Mesothelial cell of epicardium (in vitro differentiated cells): ENCODE measurements around the gene EYS. TPM values are rescaled to one million over a fixed set of nuclear protein-coding genes. Genes with fewer than 3 reads are reported as not detected.
"Not testable (repeated sequence)": the region's sequence is repeated elsewhere in the genome, so short reads cannot be mapped to it uniquely, and the experiment has no call there.

ENCODE experiments used
- DNase-seq, 2 experiments: peaks; one replicate each; pipeline ENCODE4 v3.0.0; 2021; ENCODE audit warnings: low spot score in 2 of 2; ENCODE audit not compliant: unreplicated experiment in 2 of 2
- H3K27ac Mint-ChIP-seq: 2 replicates; pipeline ENCODE4 v1.8.0; 2021; ENCODE audit warnings: mixed read lengths
- H3K27me3 Mint-ChIP-seq: 2 replicates; pipeline ENCODE4 v1.8.0; 2021; ENCODE audit warnings: low read depth, mixed read lengths
- H3K36me3 Mint-ChIP-seq: 2 replicates; pipeline ENCODE4 v1.8.0; 2021; ENCODE audit warnings: mixed read lengths
- H3K4me1 Mint-ChIP-seq: 2 replicates; pipeline ENCODE4 v1.8.0; 2021; ENCODE audit warnings: mixed read lengths
- H3K4me3 Mint-ChIP-seq: 2 replicates; pipeline ENCODE4 v1.8.0; 2021; ENCODE audit warnings: mild to moderate bottlenecking, moderate library complexity, mixed read lengths
- H3K9me3 Mint-ChIP-seq: 2 replicates; pipeline ENCODE4 v1.8.0; 2021; ENCODE audit warnings: mixed read lengths
- CTCF ChIP-seq: fragments of 200-600 bp; sonication (generic); IDR thresholded peaks from one replicate; pipeline ENCODE4 v1.5.0; 2021; ENCODE audit warnings: antibody characterized with exemption; ENCODE audit not compliant: unreplicated experiment
- total RNA-seq: library from RNA; stranded (reverse); gene quantifications from 3 replicates; pipeline ENCODE4 v1.2.1, GENCODE V29; 2021

EYS gene
- total RNA-seq, 1 donor from 2014 or later, result 0.69 TPM

GRCh38 chr6:63839485-63839884 is 1867.5 kb downstream of the EYS start:
- Mint-ChIP-seq H3K36me3 (no peaks in the 10 kb centered on the region), H3K4me1 (peaks cover 1% of the 10 kb centered on the region), H3K9me3 (peaks cover 20% of the 10 kb centered on the region), H3K27me3 (no peaks in the 10 kb centered on the region), H3K27ac (no peak overlapping the region), H3K4me3 (no peak overlapping the region)
- no peak for DNase-seq
- no peak for TF ChIP-seq CTCF

- not testable (repeated sequence) for H3K36me3 Mint-ChIP-seq, H3K27ac Mint-ChIP-seq, H3K4me3 Mint-ChIP-seq, H3K27me3 Mint-ChIP-seq, DNase-seq, H3K4me1 Mint-ChIP-seq
- H3K9me3 Mint-ChIP-seq, result peaks cover 56% of the 10 kb centered on the region
Observed at GRCh38 chr6:63828678-63829077, 1878.3 kb downstream of the EYS start.

GRCh38 chr6:63824722-63825121 is 1882.3 kb downstream of the EYS start:
- no peak overlapping the region for H3K4me3 Mint-ChIP-seq
- no peak for DNase-seq
- no peak for TF ChIP-seq CTCF
- H3K36me3 Mint-ChIP-seq, result no peaks in the 10 kb centered on the region
- H3K4me1 Mint-ChIP-seq, result peaks cover 3% of the 10 kb centered on the region
- H3K9me3 Mint-ChIP-seq, result peaks cover 32% of the 10 kb centered on the region
- H3K27me3 Mint-ChIP-seq, result no peaks in the 10 kb centered on the region
- no peak overlapping the region for H3K27ac Mint-ChIP-seq

DNA sequence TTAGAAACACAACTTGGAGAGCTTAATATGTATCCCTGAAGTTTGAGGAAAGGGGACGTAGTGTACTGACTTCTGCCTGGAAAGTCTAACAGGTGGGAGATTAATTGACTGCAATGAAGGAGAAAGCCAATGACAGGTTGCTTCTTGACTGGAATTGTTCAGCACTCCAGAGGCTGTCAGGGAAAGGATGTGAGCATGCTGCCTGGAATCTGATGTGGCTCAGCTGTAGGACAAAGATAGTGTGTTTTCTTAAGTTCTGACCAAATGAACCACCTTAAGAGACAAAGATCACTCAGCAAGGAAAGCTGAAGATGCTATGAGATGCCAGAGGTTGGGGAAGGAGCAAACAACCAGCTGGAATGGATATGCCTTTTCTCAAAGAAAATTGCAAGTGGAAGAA is 1885.6 kb downstream of the EYS start:
- Mint-ChIP-seq H3K9me3 (peaks cover 10% of the 10 kb centered on the region), H3K36me3 (no peaks in the 10 kb centered on the region), H3K27me3 (no peaks in the 10 kb centered on the region), H3K4me3 (no peak overlapping the region), H3K27ac (no peak overlapping the region), H3K4me1 (peaks cover 12% of the 10 kb centered on the region)
- TF ChIP-seq CTCF, result no peak
- DNase-seq, result no peak

GRCh38 chr6:63819831-63820230 is 1887.2 kb downstream of the EYS start:
- H3K9me3 Mint-ChIP-seq, result no peaks in the 10 kb centered on the region
- no peak for DNase-seq
- H3K4me3 Mint-ChIP-seq, result no peak overlapping the region
- H3K36me3 Mint-ChIP-seq, result no peaks in the 10 kb centered on the region
- no peak for TF ChIP-seq CTCF
- H3K4me1 Mint-ChIP-seq, result peaks cover 12% of the 10 kb centered on the region
- H3K27me3 Mint-ChIP-seq, result no peaks in the 10 kb centered on the region
- no peak overlapping the region for H3K27ac Mint-ChIP-seq

- peaks cover 12% of the 10 kb centered on the region for H3K4me1 Mint-ChIP-seq
- no peak overlapping the region for H3K27ac Mint-ChIP-seq
- no peaks in the 10 kb centered on the region for H3K36me3 Mint-ChIP-seq
- no peaks in the 10 kb centered on the region for H3K27me3 Mint-ChIP-seq
- no peak overlapping the region for H3K4me3 Mint-ChIP-seq
- DNase-seq, result no peak
- no peaks in the 10 kb centered on the region for H3K9me3 Mint-ChIP-seq
- TF ChIP-seq CTCF, result no peak
Observed at GRCh38 chr6:63817492-63818050, 1889.5 kb downstream of the EYS start.
